HL-60 (cell line): ENCODE measurements around the gene RPS5.
"Not testable (repeated sequence)": the region's sequence is repeated elsewhere in the genome, so short reads cannot be mapped to it uniquely, and the experiment has no call there.

Source experiments
- DNase-seq, 2 experiments: peaks; one replicate each; pipeline ENCODE4 v3.0.0-alpha.2; 2010 to 2020; ENCODE audit warnings: low read depth in 1 of 2, low spot score in 1 of 2
- H3K27ac ChIP-seq: fragments of 250-450 bp; sonication (Bioruptor Pico); replicated peaks from 2 replicates; pipeline ENCODE4 v1.5.1; 2020; ENCODE audit warnings: mild to moderate bottlenecking, moderate library complexity
- H3K27me3 ChIP-seq: fragments of 250-450 bp; sonication (Bioruptor Pico); 2 replicates; pipeline ENCODE4 v1.5.1; 2021; ENCODE audit warnings: mild to moderate bottlenecking, moderate library complexity; ENCODE audit not compliant: insufficient read depth, poor library complexity, severe bottlenecking
- H3K4me3 ChIP-seq: replicated peaks from 2 replicates; pipeline ENCODE4 v1.5.1; 2011; ENCODE audit warnings: mild to moderate bottlenecking, control low read depth, low read length; ENCODE audit not compliant: insufficient read depth
- CTCF ChIP-seq: IDR thresholded peaks from one replicate; pipeline ENCODE4 v1.5.1; 2011; ENCODE audit warnings: low read length, control low read depth, inconsistent platforms; ENCODE audit not compliant: insufficient read depth
- GABPA ChIP-seq: IDR thresholded peaks from 2 replicates; pipeline ENCODE4 v1.6.1; 2012; ENCODE audit warnings: low read depth
- POLR2AphosphoS5 ChIP-seq: IDR thresholded peaks from 2 replicates; pipeline ENCODE4 v1.6.1; 2012; ENCODE audit warnings: low read depth
- REST ChIP-seq: IDR thresholded peaks from 2 replicates; pipeline ENCODE4 v1.6.1; 2012; ENCODE audit warnings: low read depth; ENCODE audit not compliant: insufficient replicate concordance
- SPI1 ChIP-seq: IDR thresholded peaks from 2 replicates; pipeline ENCODE4 v1.6.1; 2012; ENCODE audit warnings: low read depth, mild to moderate bottlenecking, borderline replicate concordance

Gene RPS5

DNA sequence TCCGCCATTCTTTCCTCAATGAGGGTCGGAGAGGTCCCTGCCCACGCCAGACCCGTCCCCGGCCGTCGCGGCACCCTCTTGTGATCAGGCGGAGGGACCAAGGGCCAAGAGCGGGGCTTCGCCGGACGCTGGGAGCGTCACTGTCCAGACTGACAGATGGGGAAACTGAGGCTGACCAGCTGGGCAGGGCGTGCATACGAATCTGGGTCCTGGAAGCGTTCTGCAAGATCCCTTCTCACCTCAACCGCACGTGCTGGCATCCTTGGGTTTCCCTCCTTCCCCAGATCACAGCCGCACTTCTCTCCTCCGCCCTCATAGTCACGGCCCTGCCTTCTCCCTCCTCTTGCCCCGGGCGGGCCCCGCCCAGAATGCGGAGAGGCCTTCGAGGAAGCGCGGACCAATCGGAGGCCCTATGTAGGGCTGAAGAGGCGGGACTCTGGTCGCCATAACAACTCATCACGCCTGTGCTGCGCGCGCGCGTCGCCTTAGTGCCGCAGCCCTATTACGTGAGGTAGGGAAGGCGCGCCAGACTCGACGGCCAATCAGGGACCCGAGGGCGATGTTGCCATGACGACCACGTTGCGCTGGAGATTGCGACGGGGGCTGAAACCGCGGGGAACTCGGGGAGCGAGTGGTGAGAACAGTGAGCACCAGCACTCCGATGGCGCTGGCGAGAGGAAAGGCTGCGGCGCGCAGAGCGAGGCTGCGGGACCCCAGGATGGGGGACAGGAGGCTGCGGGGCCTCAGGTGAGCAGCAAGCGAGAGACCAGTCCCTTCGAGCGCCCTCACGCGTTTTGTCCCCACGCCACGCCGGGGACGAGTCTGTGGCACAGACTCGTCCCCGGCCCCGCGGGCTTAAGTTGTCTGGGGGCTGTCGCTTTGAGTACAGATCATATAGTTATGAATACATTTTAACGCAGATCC lies 14.1 kb downstream of the RPS5 start:
- no peaks in the 10 kb centered on the region for H3K27me3 ChIP-seq
- DNase-seq, result peak; percentile 99 to 100
- H3K4me3 ChIP-seq, result peak overlapping the region; percentile 73
- peak overlapping the region; percentile 61 for H3K27ac ChIP-seq
- no peak for TF ChIP-seq CTCF
- TF ChIP-seq REST, result no peak
- peak; percentile 85; the same call in 1 of the 2 replicates for TF ChIP-seq POLR2AphosphoS5
- TF ChIP-seq SPI1, result peak; percentile 10; the same call in 1 of the 2 replicates

- Histone ChIP-seq H3K27me3 (no peaks in the 10 kb centered on the region), H3K4me3 (peak overlapping the region; percentile 73), H3K27ac (peak overlapping the region; percentile 61)
- no peak for DNase-seq
- TF ChIP-seq SPI1 (no peak), CTCF (no peak), POLR2AphosphoS5 (no peak), GABPA (no peak), REST (no peak)
These were observed 14.9 kb downstream of the RPS5 start for GRCh38 chr19:58401840-58402421.

GRCh38 chr19:58403920-58404478 lies 16.9 kb downstream of the RPS5 start:
- H3K27ac ChIP-seq, H3K27me3 ChIP-seq, H3K4me3 ChIP-seq, DNase-seq: not testable (repeated sequence)

DNA sequence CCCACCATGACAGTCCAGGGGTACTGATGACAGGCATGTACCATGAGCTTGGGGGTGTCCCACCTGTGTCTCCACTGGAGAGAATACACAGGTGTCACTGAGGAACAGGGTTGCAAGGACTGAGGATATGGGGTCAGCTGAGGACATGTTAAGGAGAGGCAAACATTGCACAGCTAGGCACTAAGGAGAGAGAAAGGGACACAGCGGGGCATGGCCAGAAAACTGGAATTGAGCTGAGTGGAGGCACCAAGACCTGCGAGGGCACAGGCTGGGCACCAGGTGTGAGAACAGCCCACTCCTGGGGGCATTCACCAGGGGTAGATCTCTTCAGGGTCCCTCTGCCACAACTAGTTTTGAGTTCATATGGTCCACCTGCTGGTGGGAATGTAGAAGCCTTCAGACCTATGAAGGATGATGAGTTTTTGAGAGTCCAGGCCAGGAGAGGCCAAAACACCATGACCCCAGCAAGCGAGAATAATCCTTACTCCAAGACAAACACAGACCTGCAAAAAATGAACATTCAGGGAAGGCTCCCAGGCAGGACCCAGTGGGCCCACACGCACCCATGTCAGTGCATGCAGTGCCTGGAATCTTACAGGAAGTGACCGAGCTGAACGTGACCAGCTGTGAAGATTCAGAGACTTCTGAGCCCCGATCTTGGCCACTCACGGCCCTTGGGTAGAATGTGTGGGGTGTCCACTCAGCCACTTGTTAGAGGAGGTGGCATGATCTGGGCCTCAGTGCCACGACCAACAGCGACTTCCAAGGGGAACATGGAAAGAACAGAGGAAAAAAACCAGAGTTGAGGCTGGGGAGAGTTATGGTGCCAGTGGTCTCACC lies 20.0 kb downstream of the RPS5 start:
- Histone ChIP-seq H3K27ac (peak overlapping the region; percentile 93), H3K27me3 (no peaks in the 10 kb centered on the region), H3K4me3 (peak overlapping the region; percentile 83)
- DNase-seq, result peak in 1 of 2 experiments; percentile 12
- no peak for TF ChIP-seq CTCF
- TF ChIP-seq REST, result no peak
- no peak for TF ChIP-seq SPI1
- no peak for TF ChIP-seq POLR2AphosphoS5
- no peak for TF ChIP-seq GABPA
